ENCODE results near the gene SPATA32. TPM values are rescaled to one million over a fixed set of nuclear protein-coding genes. Genes with fewer than 3 reads are reported as not detected.

The SPATA32 gene
- polyA plus RNA-seq, 2 donors: not detected

DNA sequence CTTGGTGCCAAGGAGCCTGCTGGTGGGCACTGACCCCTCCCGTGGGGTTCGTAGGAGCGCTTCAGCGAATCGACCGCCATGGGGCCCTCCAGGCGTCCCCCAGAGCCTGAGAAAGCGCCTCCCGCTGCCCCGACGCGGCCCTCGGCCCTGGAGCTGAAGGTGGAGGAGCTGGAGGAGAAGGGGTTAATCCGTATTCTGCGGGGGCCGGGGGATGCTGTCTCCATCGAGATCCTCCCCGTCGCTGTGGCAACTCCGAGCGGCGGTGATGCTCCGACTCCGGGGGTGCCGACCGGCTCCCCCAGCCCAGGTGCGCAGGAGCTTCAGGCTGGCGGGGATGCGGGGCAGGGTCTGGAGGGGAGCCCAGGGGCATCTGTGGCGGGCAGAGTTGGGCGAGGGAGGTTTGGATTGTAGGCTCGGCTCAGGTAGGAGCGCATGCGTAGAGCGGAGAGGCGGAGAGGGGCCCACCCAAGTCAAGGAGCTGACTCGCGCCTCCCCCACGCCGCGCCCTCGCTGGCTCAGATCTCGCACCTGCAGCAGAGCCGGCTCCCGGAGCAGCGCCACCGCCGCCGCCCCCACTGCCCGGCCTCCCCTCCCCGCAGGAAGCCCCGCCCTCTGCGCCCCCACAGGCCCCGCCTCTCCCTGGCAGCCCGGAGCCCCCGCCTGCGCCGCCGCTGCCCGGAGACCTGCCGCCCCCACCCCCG, 20.4 kb downstream of the SPATA32 start:
- H3K36me3 ChIP-seq (ENCODE audit: control insufficient read depth in 2 of 2, insufficient read depth in 2 of 2, low read length in 1 of 2): peaks cover 0 to 18% of the 10 kb centered on the region in 2 donors

GRCh38 chr17:45240905-45241327, 21.0 kb downstream of the SPATA32 start:
- peaks cover 0 to 14% of the 10 kb centered on the region in 2 donors for H3K4me1 ChIP-seq (ENCODE audit: control insufficient read depth in 2 of 2, insufficient read depth in 2 of 2, low read length in 1 of 2)
- peak overlapping the region; percentile 21 to 35 for H3K4me3 ChIP-seq (ENCODE audit: low read depth in 1 of 2, low read length in 2 of 2)
- no peaks in the 10 kb centered on the region for H3K9me3 ChIP-seq (ENCODE audit: control insufficient read depth in 2 of 2, insufficient read depth in 1 of 2, low read depth in 1 of 2, low read length in 1 of 2)
- WGBS, 2 donors: 39 to 41% methylated on average over 21 of the region's 21 CpGs
- peaks cover 0 to 18% of the 10 kb centered on the region in 2 donors for H3K36me3 ChIP-seq (ENCODE audit: control insufficient read depth in 2 of 2, insufficient read depth in 2 of 2, low read length in 1 of 2)
- no peak overlapping the region for H3K27ac ChIP-seq (ENCODE audit: low read depth in 2 of 2, low read length in 1 of 2)
- H3K27me3 ChIP-seq (ENCODE audit: control insufficient read depth in 1 of 2, insufficient read depth in 2 of 2, low read length in 2 of 2): no peaks in the 10 kb centered on the region

More for the DNA sequence above, 20.4 kb downstream of the SPATA32 start:
- H3K4me3 ChIP-seq (ENCODE audit: low read depth in 1 of 2, low read length in 2 of 2): peak overlapping the region; percentile 21 to 35
- 27 to 44% methylated on average over 31 to 62 of the region's 62 CpGs for WGBS, 2 donors
- peaks cover 0 to 16% of the 10 kb centered on the region in 2 donors for H3K4me1 ChIP-seq (ENCODE audit: control insufficient read depth in 2 of 2, insufficient read depth in 2 of 2, low read length in 1 of 2)
- no peak overlapping the region for H3K27ac ChIP-seq (ENCODE audit: low read depth in 2 of 2, low read length in 1 of 2)
- H3K9me3 ChIP-seq (ENCODE audit: control insufficient read depth in 2 of 2, insufficient read depth in 1 of 2, low read depth in 1 of 2, low read length in 1 of 2): no peaks in the 10 kb centered on the region
- H3K27me3 ChIP-seq (ENCODE audit: control insufficient read depth in 1 of 2, insufficient read depth in 2 of 2, low read length in 2 of 2): no peaks in the 10 kb centered on the region

- no peaks in the 10 kb centered on the region for H3K27me3 ChIP-seq (ENCODE audit: control insufficient read depth in 1 of 2, insufficient read depth in 2 of 2, low read length in 2 of 2)
- WGBS, 2 donors: 92 to 94% methylated on average over 7 of the region's 7 CpGs
- peaks cover 0 to 10% of the 10 kb centered on the region in 2 donors for H3K4me1 ChIP-seq (ENCODE audit: control insufficient read depth in 2 of 2, insufficient read depth in 2 of 2, low read length in 1 of 2)
- H3K36me3 ChIP-seq (ENCODE audit: control insufficient read depth in 2 of 2, insufficient read depth in 2 of 2, low read length in 1 of 2): peaks cover 0 to 9% of the 10 kb centered on the region in 2 donors
- no peak overlapping the region for H3K27ac ChIP-seq (ENCODE audit: low read depth in 2 of 2, low read length in 1 of 2)
- no peaks in the 10 kb centered on the region for H3K9me3 ChIP-seq (ENCODE audit: control insufficient read depth in 2 of 2, insufficient read depth in 1 of 2, low read depth in 1 of 2, low read length in 1 of 2)
- H3K4me3 ChIP-seq (ENCODE audit: low read depth in 1 of 2, low read length in 2 of 2): no peak overlapping the region
These were observed 23.6 kb downstream of the SPATA32 start for GRCh38 chr17:45238155-45238774.

GRCh38 chr17:45237686-45238085, 24.2 kb downstream of the SPATA32 start:
- H3K4me1 ChIP-seq (ENCODE audit: control insufficient read depth in 2 of 2, insufficient read depth in 2 of 2, low read length in 1 of 2): peaks cover 0 to 10% of the 10 kb centered on the region in 2 donors
- 92 to 96% methylated on average over 2 of the region's 2 CpGs for WGBS, 2 donors
- H3K4me3 ChIP-seq (ENCODE audit: low read depth in 1 of 2, low read length in 2 of 2): no peak overlapping the region
- H3K27ac ChIP-seq (ENCODE audit: low read depth in 2 of 2, low read length in 1 of 2): no peak overlapping the region
- no peaks in the 10 kb centered on the region for H3K27me3 ChIP-seq (ENCODE audit: control insufficient read depth in 1 of 2, insufficient read depth in 2 of 2, low read length in 2 of 2)
- no peaks in the 10 kb centered on the region for H3K9me3 ChIP-seq (ENCODE audit: control insufficient read depth in 2 of 2, insufficient read depth in 1 of 2, low read depth in 1 of 2, low read length in 1 of 2)
- H3K36me3 ChIP-seq (ENCODE audit: control insufficient read depth in 2 of 2, insufficient read depth in 2 of 2, low read length in 1 of 2): peaks cover 0 to 9% of the 10 kb centered on the region in 2 donors

- 78 to 79% methylated on average over 5 of the region's 5 CpGs for WGBS, 2 donors
- H3K9me3 ChIP-seq (ENCODE audit: control insufficient read depth in 2 of 2, insufficient read depth in 1 of 2, low read depth in 1 of 2, low read length in 1 of 2): no peaks in the 10 kb centered on the region
- no peaks in the 10 kb centered on the region for H3K27me3 ChIP-seq (ENCODE audit: control insufficient read depth in 1 of 2, insufficient read depth in 2 of 2, low read length in 2 of 2)
- H3K27ac ChIP-seq (ENCODE audit: low read depth in 2 of 2, low read length in 1 of 2): no peak overlapping the region
- H3K36me3 ChIP-seq (ENCODE audit: control insufficient read depth in 2 of 2, insufficient read depth in 2 of 2, low read length in 1 of 2): peaks cover 0 to 11% of the 10 kb centered on the region in 2 donors
- peaks cover 0 to 8% of the 10 kb centered on the region in 2 donors for H3K4me1 ChIP-seq (ENCODE audit: control insufficient read depth in 2 of 2, insufficient read depth in 2 of 2, low read length in 1 of 2)
- H3K4me3 ChIP-seq (ENCODE audit: low read depth in 1 of 2, low read length in 2 of 2): no peak overlapping the region
These were observed 25.6 kb downstream of the SPATA32 start for GRCh38 chr17:45236282-45236606.

GRCh38 chr17:45235416-45236281, 26.2 kb downstream of the SPATA32 start:
- Histone ChIP-seq H3K4me3 (ENCODE audit: low read depth in 1 of 2, low read length in 2 of 2) (no peak overlapping the region), H3K27ac (ENCODE audit: low read depth in 2 of 2, low read length in 1 of 2) (no peak overlapping the region), H3K27me3 (ENCODE audit: control insufficient read depth in 1 of 2, insufficient read depth in 2 of 2, low read length in 2 of 2) (no peaks in the 10 kb centered on the region), H3K36me3 (ENCODE audit: control insufficient read depth in 2 of 2, insufficient read depth in 2 of 2, low read length in 1 of 2) (peaks cover 0 to 8% of the 10 kb centered on the region in 2 donors), H3K9me3 (ENCODE audit: control insufficient read depth in 2 of 2, insufficient read depth in 1 of 2, low read depth in 1 of 2, low read length in 1 of 2) (no peaks in the 10 kb centered on the region), H3K4me1 (ENCODE audit: control insufficient read depth in 2 of 2, insufficient read depth in 2 of 2, low read length in 1 of 2) (peaks cover 0 to 8% of the 10 kb centered on the region in 2 donors)
- 50 to 52% methylated on average over 20 of the region's 20 CpGs for WGBS, 2 donors

DNA sequence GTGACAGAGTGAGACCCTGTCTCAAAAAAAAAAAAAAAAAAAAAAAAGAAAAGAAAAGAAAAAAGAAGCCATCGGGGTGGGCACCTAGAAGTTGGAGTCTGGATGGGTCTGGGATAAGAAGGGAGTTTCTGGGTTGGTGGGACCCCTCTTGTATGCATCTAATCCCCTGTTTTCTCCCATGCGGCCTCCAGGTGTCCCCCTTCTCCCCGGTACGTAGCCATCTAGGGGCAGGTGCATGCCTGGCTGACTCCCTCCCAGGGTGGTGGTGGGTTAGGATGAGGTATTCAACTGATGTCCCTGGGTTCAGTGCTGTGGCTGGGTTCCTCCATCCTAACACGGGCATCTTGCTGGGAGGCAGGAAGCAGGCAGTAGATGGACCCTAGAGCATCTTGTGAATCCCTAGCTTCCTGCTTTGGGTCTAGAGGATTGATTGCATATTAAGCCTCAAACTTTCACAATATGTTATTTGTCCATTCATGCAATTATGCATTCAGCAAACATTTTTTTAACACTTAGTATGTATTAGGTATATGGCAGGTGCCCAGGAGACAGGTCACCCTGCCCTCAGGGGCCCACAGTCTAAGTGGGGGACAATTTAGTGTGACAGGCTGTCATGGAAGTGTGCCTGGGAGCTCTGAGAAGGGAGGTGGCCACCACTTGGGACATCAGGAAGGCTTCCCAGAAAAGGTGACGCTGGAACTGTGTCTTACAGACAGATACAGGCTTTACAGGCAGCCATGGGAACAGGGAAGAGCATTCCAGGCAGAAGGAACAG, 27.1 kb downstream of the SPATA32 start:
- H3K36me3 ChIP-seq (ENCODE audit: control insufficient read depth in 2 of 2, insufficient read depth in 2 of 2, low read length in 1 of 2): peaks cover 0 to 6% of the 10 kb centered on the region in 2 donors
- H3K4me3 ChIP-seq (ENCODE audit: low read depth in 1 of 2, low read length in 2 of 2): no peak overlapping the region
- no peaks in the 10 kb centered on the region for H3K27me3 ChIP-seq (ENCODE audit: control insufficient read depth in 1 of 2, insufficient read depth in 2 of 2, low read length in 2 of 2)
- WGBS, 2 donors: 32 to 39% methylated on average over 6 of the region's 6 CpGs
- no peak overlapping the region for H3K27ac ChIP-seq (ENCODE audit: low read depth in 2 of 2, low read length in 1 of 2)
- no peaks in the 10 kb centered on the region for H3K9me3 ChIP-seq (ENCODE audit: control insufficient read depth in 2 of 2, insufficient read depth in 1 of 2, low read depth in 1 of 2, low read length in 1 of 2)
- H3K4me1 ChIP-seq (ENCODE audit: control insufficient read depth in 2 of 2, insufficient read depth in 2 of 2, low read length in 1 of 2): peaks cover 0 to 15% of the 10 kb centered on the region in 2 donors

- Histone ChIP-seq H3K27me3 (ENCODE audit: control insufficient read depth in 1 of 2, insufficient read depth in 2 of 2, low read length in 2 of 2) (no peaks in the 10 kb centered on the region), H3K36me3 (ENCODE audit: control insufficient read depth in 2 of 2, insufficient read depth in 2 of 2, low read length in 1 of 2) (peaks cover 0 to 6% of the 10 kb centered on the region in 2 donors), H3K27ac (ENCODE audit: low read depth in 2 of 2, low read length in 1 of 2) (no peak overlapping the region), H3K4me3 (ENCODE audit: low read depth in 1 of 2, low read length in 2 of 2) (no peak overlapping the region), H3K9me3 (ENCODE audit: control insufficient read depth in 2 of 2, insufficient read depth in 1 of 2, low read depth in 1 of 2, low read length in 1 of 2) (no peaks in the 10 kb centered on the region), H3K4me1 (ENCODE audit: control insufficient read depth in 2 of 2, insufficient read depth in 2 of 2, low read length in 1 of 2) (peaks cover 0 to 17% of the 10 kb centered on the region in 2 donors)
- WGBS, 2 donors: 84 to 85% methylated on average over 8 of the region's 8 CpGs
These were observed 28.4 kb downstream of the SPATA32 start for GRCh38 chr17:45233423-45233924.
